Parathyroid adenoma (tissue), 2 donors: ENCODE data around the gene PARP12.

Experiments used
- H2AFZ ChIP-seq: fragments of 300-600 bp; sonication (generic); one replicate; pipeline ENCODE4 v1.7.0; 2017; ENCODE audit warnings: antibody characterized with exemption, mild to moderate bottlenecking
- H3K27ac ChIP-seq: fragments of 300-600 bp; sonication (generic); one replicate; pipeline ENCODE4 v1.7.0; 2017
- H3K27me3 ChIP-seq: fragments of 300-600 bp; sonication (generic); one replicate; pipeline ENCODE4 v1.7.0; 2017; ENCODE audit warnings: low read length; ENCODE audit not compliant: control insufficient read depth, insufficient read depth
- H3K36me3 ChIP-seq: fragments of 300-600 bp; sonication (generic); one replicate; pipeline ENCODE4 v1.7.0; 2017; ENCODE audit warnings: low read length; ENCODE audit not compliant: control insufficient read depth, insufficient read depth
- H3K4me1 ChIP-seq: fragments of 300-600 bp; sonication (generic); one replicate; pipeline ENCODE4 v1.7.0; 2017; ENCODE audit warnings: control low read depth
- H3K4me2 ChIP-seq: fragments of 300-600 bp; sonication (generic); one replicate; pipeline ENCODE4 v1.7.0; 2017; ENCODE audit warnings: low read length
- H3K4me3 ChIP-seq: fragments of 300-600 bp; sonication (generic); one replicate; pipeline ENCODE4 v1.7.0; 2017; ENCODE audit warnings: low read depth, low read length
- H3K79me2 ChIP-seq: fragments of 300-600 bp; sonication (generic); one replicate; pipeline ENCODE4 v1.7.0; 2017; ENCODE audit warnings: control low read depth
- H3K9ac ChIP-seq: fragments of 300-600 bp; sonication (generic); one replicate; pipeline ENCODE4 v1.7.0; 2017; ENCODE audit warnings: mild to moderate bottlenecking
- H3K9me3 ChIP-seq: fragments of 300-600 bp; sonication (generic); one replicate; pipeline ENCODE4 v1.7.0; 2017; ENCODE audit warnings: low read length; ENCODE audit not compliant: control insufficient read depth
- TF ChIP-seq, protein P1 (sequence below): fragments of 300-600 bp; sonication (generic); IDR thresholded peaks from one replicate; pipeline ENCODE4 v1.7.0; 2017; ENCODE audit warnings: antibody characterized with exemption, mild to moderate bottlenecking
- donor health status: primary hyperparathyroidism.

Gene PARP12

DNA sequence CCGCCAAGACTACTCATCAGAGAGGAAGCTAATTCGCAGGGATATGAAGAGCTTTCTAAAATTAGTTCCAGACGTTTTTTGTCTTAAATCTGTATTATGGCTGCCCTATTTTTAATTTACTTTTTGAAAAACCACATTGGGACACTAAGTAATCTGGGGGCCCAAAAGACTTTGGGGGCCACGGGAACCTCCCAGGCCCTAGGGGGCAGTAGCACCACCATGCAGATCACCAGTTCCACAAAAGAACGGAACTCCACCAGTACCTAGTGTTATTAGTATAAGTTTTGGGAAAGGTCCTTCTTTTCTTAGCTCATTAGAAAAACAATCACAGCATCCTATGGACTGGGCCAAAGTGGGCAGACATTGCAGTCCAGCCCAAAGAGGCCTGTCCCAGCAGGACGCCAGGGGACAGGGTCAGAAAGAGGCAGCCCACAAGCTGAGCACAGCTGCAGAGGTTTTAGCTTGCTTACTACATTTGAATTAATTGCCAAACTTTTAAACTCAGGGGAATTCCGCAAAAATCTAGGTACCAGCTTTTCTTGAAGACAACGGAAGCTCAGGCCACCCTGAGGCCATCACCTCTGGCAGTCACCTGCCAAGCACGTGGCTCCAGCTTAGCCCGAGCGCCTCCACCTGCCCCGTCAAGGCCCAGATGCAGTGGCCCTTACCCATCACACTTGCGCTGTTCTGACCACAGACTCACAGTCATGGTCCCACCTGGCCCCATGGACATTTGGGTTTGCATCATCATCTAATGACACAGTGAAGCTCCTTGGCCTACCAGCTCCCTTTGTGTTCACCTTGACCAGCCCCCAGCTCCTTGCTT is 74.8 kb downstream of the PARP12 start:
- TF ChIP-seq, protein P1, sequence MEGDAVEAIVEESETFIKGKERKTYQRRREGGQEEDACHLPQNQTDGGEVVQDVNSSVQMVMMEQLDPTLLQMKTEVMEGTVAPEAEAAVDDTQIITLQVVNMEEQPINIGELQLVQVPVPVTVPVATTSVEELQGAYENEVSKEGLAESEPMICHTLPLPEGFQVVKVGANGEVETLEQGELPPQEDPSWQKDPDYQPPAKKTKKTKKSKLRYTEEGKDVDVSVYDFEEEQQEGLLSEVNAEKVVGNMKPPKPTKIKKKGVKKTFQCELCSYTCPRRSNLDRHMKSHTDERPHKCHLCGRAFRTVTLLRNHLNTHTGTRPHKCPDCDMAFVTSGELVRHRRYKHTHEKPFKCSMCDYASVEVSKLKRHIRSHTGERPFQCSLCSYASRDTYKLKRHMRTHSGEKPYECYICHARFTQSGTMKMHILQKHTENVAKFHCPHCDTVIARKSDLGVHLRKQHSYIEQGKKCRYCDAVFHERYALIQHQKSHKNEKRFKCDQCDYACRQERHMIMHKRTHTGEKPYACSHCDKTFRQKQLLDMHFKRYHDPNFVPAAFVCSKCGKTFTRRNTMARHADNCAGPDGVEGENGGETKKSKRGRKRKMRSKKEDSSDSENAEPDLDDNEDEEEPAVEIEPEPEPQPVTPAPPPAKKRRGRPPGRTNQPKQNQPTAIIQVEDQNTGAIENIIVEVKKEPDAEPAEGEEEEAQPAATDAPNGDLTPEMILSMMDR = no peak
- H3K36me3 ChIP-seq = no peaks in the 10 kb centered on the region
- no peaks in the 10 kb centered on the region for H3K27me3 ChIP-seq
- H3K9ac ChIP-seq = no peak overlapping the region
- no peak overlapping the region for H3K27ac ChIP-seq
- H3K9me3 ChIP-seq = no peaks in the 10 kb centered on the region
- no peak overlapping the region for H2AFZ ChIP-seq
- no peaks in the 10 kb centered on the region for H3K79me2 ChIP-seq
- H3K4me1 ChIP-seq = no peaks in the 10 kb centered on the region
- no peak overlapping the region for H3K4me3 ChIP-seq
- no peak overlapping the region for H3K4me2 ChIP-seq

GRCh38 chr7:139985811-139986210 is 76.9 kb downstream of the PARP12 start:
- no peak overlapping the region for H3K27ac ChIP-seq
- H3K36me3 ChIP-seq = no peaks in the 10 kb centered on the region
- H3K9ac ChIP-seq = no peak overlapping the region
- peaks cover under 1% of the 10 kb centered on the region for H3K4me1 ChIP-seq
- H2AFZ ChIP-seq = no peak overlapping the region
- no peak overlapping the region for H3K4me2 ChIP-seq
- no peaks in the 10 kb centered on the region for H3K9me3 ChIP-seq
- TF ChIP-seq, protein P1 = no peak
- no peak overlapping the region for H3K4me3 ChIP-seq
- H3K27me3 ChIP-seq = no peaks in the 10 kb centered on the region
- H3K79me2 ChIP-seq = no peaks in the 10 kb centered on the region

- TF ChIP-seq, protein P1 = no peak
- Histone ChIP-seq H3K27me3 (no peaks in the 10 kb centered on the region), H2AFZ (no peak overlapping the region), H3K27ac (no peak overlapping the region), H3K4me1 (peaks cover 5% of the 10 kb centered on the region), H3K4me2 (no peak overlapping the region), H3K9ac (no peak overlapping the region), H3K79me2 (no peaks in the 10 kb centered on the region), H3K4me3 (no peak overlapping the region), H3K36me3 (no peaks in the 10 kb centered on the region), H3K9me3 (no peaks in the 10 kb centered on the region)
Measured at GRCh38 chr7:139984642-139985539, 77.9 kb downstream of the PARP12 start.

- no peak overlapping the region for H3K27ac ChIP-seq
- H3K4me2 ChIP-seq = no peak overlapping the region
- no peaks in the 10 kb centered on the region for H3K79me2 ChIP-seq
- H3K27me3 ChIP-seq = no peaks in the 10 kb centered on the region
- TF ChIP-seq, protein P1 = no peak
- H3K4me1 ChIP-seq = peaks cover 5% of the 10 kb centered on the region
- no peak overlapping the region for H2AFZ ChIP-seq
- H3K36me3 ChIP-seq = no peaks in the 10 kb centered on the region
- no peak overlapping the region for H3K4me3 ChIP-seq
- H3K9ac ChIP-seq = no peak overlapping the region
- H3K9me3 ChIP-seq = no peaks in the 10 kb centered on the region
Measured at GRCh38 chr7:139982927-139983920, 79.5 kb downstream of the PARP12 start.
